B cell (primary cell): ENCODE results near the gene EXOC1. TPM values are rescaled to one million over a fixed set of nuclear protein-coding genes. Genes with fewer than 3 reads are reported as not detected.

Source experiments
- ATAC-seq: fragments of 200-7000 bp; cut with Tn5 transposase; one replicate; pipeline ENCODE4 v1.10.0; 2021; ENCODE audit warnings: low read depth, mild to moderate bottlenecking, moderate number of reproducible peaks, moderate library complexity
- CTCF ChIA-PET: fragments of 350-600 bp; sonication (Branson Sonifier 250); formaldehyde crosslinking; loops from one replicate; lab custom pipeline; 2021; ENCODE audit warnings: antibody characterized with exemption, inconsistent platforms; lab: Charles Lee
- POLR2A ChIA-PET: fragments of 350-600 bp; sonication (Branson Sonifier 250); formaldehyde crosslinking; loops from one replicate; lab custom pipeline; 2021; ENCODE audit warnings: antibody characterized with exemption; lab: Charles Lee
- DNase-seq: peaks from one replicate; pipeline ENCODE4 v3.0.0; 2013
- H2AFZ ChIP-seq: 2 replicates; pipeline ENCODE4 v1.6.1; 2012; ENCODE audit warnings: mild to moderate bottlenecking, low read depth, low read length; ENCODE audit not compliant: insufficient read depth, poor library complexity, severe bottlenecking
- H3K27ac ChIP-seq, 2 donors: 1 replicate in 1 of 2; 2 replicates in 1 of 2; pipeline ENCODE4 v1.5.1; 2012 to 2013; ENCODE audit warnings: low read length in 2 of 2, mild to moderate bottlenecking in 2 of 2, moderate library complexity in 1 of 2
- H3K27me3 ChIP-seq, 4 experiments: fragments of 200-600 bp in 1 of 4; sonication (generic) in 1 of 4; replicated peaks in 1 of 4; 1 replicate in 2 of 4; 2 replicates in 2 of 4; pipeline versions ENCODE4 v1.6.1 to v1.7.0; 2013 to 2016; ENCODE audit warnings: low read length in 3 of 4, mild to moderate bottlenecking in 2 of 4, mixed read lengths in 1 of 4, moderate library complexity in 1 of 4; ENCODE audit not compliant: insufficient read depth in 4 of 4, control insufficient read depth in 3 of 4; ENCODE audit errors: control extremely low read depth in 1 of 4
- H3K36me3 ChIP-seq, 2 experiments: replicated peaks in 1 of 2; 1 replicate in 1 of 2; 2 replicates in 1 of 2; pipeline versions ENCODE4 v1.6.1 to v1.7.1; 2013; ENCODE audit warnings: low read length in 1 of 2; ENCODE audit not compliant: insufficient read depth in 2 of 2, control insufficient read depth in 1 of 2; ENCODE audit errors: control extremely low read depth in 1 of 2, extremely low read depth in 1 of 2
- H3K4me1 ChIP-seq, 2 donors: fragments of 200-600 bp in 1 of 2; sonication (generic) in 1 of 2; 1 replicate in 1 of 2; 2 replicates in 1 of 2; pipeline versions ENCODE4 v1.5.1 to v1.6.1; 2013 to 2017; ENCODE audit warnings: low read length in 2 of 2; ENCODE audit not compliant: control insufficient read depth in 2 of 2, insufficient read depth in 2 of 2
- H3K4me2 ChIP-seq: replicated peaks from 2 replicates; pipeline ENCODE3; 2012; ENCODE audit warnings: mild to moderate bottlenecking, low read depth, low read length; ENCODE audit not compliant: poor library complexity, severe bottlenecking
- H3K4me3 ChIP-seq, 5 experiments: fragments of 200-600 bp in 1 of 5; sonication (generic) in 1 of 5; 1 replicate in 3 of 5; 2 replicates in 2 of 5; pipeline versions ENCODE4 v1.5.1 to v1.7.0; 2011 to 2016; ENCODE audit warnings: low read length in 4 of 5, mild to moderate bottlenecking in 4 of 5, low read depth in 2 of 5, control low read depth in 1 of 5, moderate library complexity in 1 of 5; ENCODE audit not compliant: insufficient read depth in 1 of 5; ENCODE audit errors: control extremely low read depth in 1 of 5, extremely low read depth in 1 of 5
- H3K79me2 ChIP-seq: fragments of 200-600 bp; sonication (generic); one replicate; pipeline ENCODE4 v1.6.0; 2016; ENCODE audit warnings: low read length; ENCODE audit not compliant: control insufficient read depth, insufficient read depth
- H3K9ac ChIP-seq: fragments of 200-600 bp; sonication (generic); 2 replicates; pipeline ENCODE4 v1.6.1; 2017; ENCODE audit warnings: mild to moderate bottlenecking, low read length, moderate library complexity
- H3K9me3 ChIP-seq, 3 donors: one replicate each; pipeline versions ENCODE4 v1.6.1 to v1.7.1; 2013; ENCODE audit warnings: low read length in 2 of 3; ENCODE audit not compliant: control insufficient read depth in 2 of 3, insufficient read depth in 1 of 3; ENCODE audit errors: control extremely low read depth in 1 of 3
- H4K20me1 ChIP-seq: 2 replicates; pipeline ENCODE4 v1.6.0; 2012; ENCODE audit warnings: mild to moderate bottlenecking, low read length; ENCODE audit not compliant: insufficient read depth, control insufficient read depth, poor library complexity, severe bottlenecking
- H3K27ac Mint-ChIP-seq: one replicate; pipeline ENCODE4 v1.8.0; 2021; ENCODE audit warnings: mixed read lengths
- H3K27me3 Mint-ChIP-seq: one replicate; pipeline ENCODE4 v1.8.0; 2021; ENCODE audit warnings: mixed read lengths
- H3K4me1 Mint-ChIP-seq: one replicate; pipeline ENCODE4 v1.8.0; 2021; ENCODE audit warnings: mixed read lengths
- H3K4me3 Mint-ChIP-seq: one replicate; pipeline ENCODE4 v1.8.0; 2021; ENCODE audit warnings: mixed read lengths
- H3K9me3 Mint-ChIP-seq: one replicate; pipeline ENCODE4 v1.8.0; 2022; ENCODE audit warnings: mixed read lengths; ENCODE audit not compliant: insufficient read depth
- EZH2 ChIP-seq: IDR thresholded peaks from 2 replicates; pipeline ENCODE4 v1.6.1; 2012; ENCODE audit warnings: borderline replicate concordance, low read depth, mild to moderate bottlenecking, moderate library complexity, low read length; ENCODE audit not compliant: insufficient read depth, poor library complexity, severe bottlenecking
- WGBS: methylation state at CpG from one replicate; pipeline ENCODE4 v1.1.5; 2013; ENCODE audit warnings: missing lambda C conversion rate; ENCODE audit not compliant: insufficient coverage; 5-methylcytosine and 5-hydroxymethylcytosine counted together
- intact Hi-C: fragments of 100-400 bp; cut with micrococcal nuclease; formaldehyde crosslinking; loops from one replicate; pipeline ENCODE4 v1.10.0; 2022
- polyA plus RNA-seq: library from polyadenylated mRNA; depleted of rRNA; stranded (reverse); fragments of >200 nt; gene quantifications from 2 replicates; pipeline ENCODE4 v1.2.3, GENCODE V29; 2012
- total RNA-seq, 2 donors: library from RNA; stranded (reverse); fragments of 120-200 nt in 1 of 2; gene quantifications; 1 replicate in 1 of 2; 2 replicates in 1 of 2; pipeline versions ENCODE4 v1.2.3 to v1.2.4, GENCODE V29; 2013 to 2022
- TF ChIP-seq, protein P1 (sequence below): fragments of 200-600 bp; IDR thresholded peaks from one replicate; pipeline ENCODE4 v1.8.0; 2022; ENCODE audit warnings: antibody characterized with exemption, mild to moderate bottlenecking

Gene EXOC1
- total and polyA plus RNA-seq, 2 donors (not counting 1 experiment from before 2014, with no cell fraction given): 10.0 to 42.5 TPM

DNA sequence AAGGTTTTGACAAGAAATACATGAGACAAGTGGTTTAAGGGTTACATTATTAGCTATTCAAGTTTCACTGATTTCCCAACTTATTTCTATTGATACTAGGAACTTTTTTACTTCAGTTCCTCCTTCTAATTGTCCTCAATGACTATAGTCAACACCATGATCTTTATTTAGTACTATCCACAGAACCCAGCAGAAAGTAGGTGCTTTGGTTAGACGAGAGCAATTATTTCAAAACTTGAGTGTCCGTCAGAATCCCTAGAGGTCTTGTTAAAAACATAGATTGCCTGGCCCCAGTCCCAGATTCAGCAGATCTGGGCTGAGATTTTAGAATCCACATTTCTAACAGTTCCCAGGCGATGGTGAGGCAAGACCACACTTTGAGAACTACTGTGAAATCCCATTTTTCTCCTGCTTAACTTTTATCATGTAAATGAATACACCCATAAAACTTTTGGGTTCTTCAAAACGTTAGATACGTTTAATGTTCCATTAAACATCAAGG, 17.9 kb downstream of the EXOC1 start:
- Histone ChIP-seq H3K9ac (no peak overlapping the region), H3K79me2 (no peaks in the 10 kb centered on the region), H3K9me3 (no peaks in the 10 kb centered on the region), H3K4me2 (no peak overlapping the region), H3K27me3 (no peaks in the 10 kb centered on the region), H2AFZ (no peak overlapping the region), H3K4me3 (no peak overlapping the region), H3K4me1 (peaks cover 0 to 4% of the 10 kb centered on the region in 2 donors), H3K27ac (no peak overlapping the region), H3K36me3 (peaks cover 11 to 53% of the 10 kb centered on the region in 2 experiments), H4K20me1 (peaks cover 5% of the 10 kb centered on the region)
- Mint-ChIP-seq H3K9me3 (no peaks in the 10 kb centered on the region), H3K27ac (no peak overlapping the region), H3K4me1 (peaks cover 4% of the 10 kb centered on the region), H3K4me3 (no peak overlapping the region), H3K27me3 (no peaks in the 10 kb centered on the region)
- ChIA-PET CTCF (interaction anchor here (0.6 kb wide), 1 partner anchor 84 kb away, joined by 4 read pairs; no protein-coding TSS in a partner anchor), POLR2A (no interaction called here)
- DNase-seq: no peak
- WGBS: 97% methylated on average over 5 of the region's 5 CpGs
- no peak for TF ChIP-seq EZH2
- TF ChIP-seq, protein P1, sequence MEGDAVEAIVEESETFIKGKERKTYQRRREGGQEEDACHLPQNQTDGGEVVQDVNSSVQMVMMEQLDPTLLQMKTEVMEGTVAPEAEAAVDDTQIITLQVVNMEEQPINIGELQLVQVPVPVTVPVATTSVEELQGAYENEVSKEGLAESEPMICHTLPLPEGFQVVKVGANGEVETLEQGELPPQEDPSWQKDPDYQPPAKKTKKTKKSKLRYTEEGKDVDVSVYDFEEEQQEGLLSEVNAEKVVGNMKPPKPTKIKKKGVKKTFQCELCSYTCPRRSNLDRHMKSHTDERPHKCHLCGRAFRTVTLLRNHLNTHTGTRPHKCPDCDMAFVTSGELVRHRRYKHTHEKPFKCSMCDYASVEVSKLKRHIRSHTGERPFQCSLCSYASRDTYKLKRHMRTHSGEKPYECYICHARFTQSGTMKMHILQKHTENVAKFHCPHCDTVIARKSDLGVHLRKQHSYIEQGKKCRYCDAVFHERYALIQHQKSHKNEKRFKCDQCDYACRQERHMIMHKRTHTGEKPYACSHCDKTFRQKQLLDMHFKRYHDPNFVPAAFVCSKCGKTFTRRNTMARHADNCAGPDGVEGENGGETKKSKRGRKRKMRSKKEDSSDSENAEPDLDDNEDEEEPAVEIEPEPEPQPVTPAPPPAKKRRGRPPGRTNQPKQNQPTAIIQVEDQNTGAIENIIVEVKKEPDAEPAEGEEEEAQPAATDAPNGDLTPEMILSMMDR: no peak
- intact Hi-C loops: no loop called here
- no peak for ATAC-seq

DNA sequence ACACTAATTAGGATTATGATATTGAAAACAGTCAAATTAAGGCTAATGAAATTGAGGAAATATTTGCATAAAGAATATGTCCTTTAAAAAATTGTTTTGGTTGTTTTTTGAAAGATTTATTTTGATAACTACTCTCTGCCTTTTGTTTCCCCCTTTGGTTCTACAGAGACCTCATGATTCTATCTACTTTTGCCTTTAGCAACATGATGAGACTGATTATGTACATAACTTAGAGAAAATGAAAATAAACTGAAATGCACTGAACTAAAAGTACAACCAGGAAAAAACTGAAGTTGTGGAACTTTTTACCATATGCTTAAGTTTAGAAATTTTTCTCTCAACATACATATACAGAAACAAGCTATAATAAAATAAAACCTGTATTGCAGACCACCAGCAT, 21.4 kb downstream of the EXOC1 start:
- ChIA-PET CTCF (no interaction called here), POLR2A (no interaction called here)
- H3K27me3 ChIP-seq: no peaks in the 10 kb centered on the region
- no peaks in the 10 kb centered on the region for H3K4me1 Mint-ChIP-seq
- H3K9ac ChIP-seq: no peak overlapping the region
- no peak overlapping the region for H3K4me3 Mint-ChIP-seq
- peaks cover 10 to 59% of the 10 kb centered on the region in 2 experiments for H3K36me3 ChIP-seq
- no peaks in the 10 kb centered on the region for H4K20me1 ChIP-seq
- H3K9me3 ChIP-seq: no peaks in the 10 kb centered on the region
- ATAC-seq: no peak
- H3K27ac Mint-ChIP-seq: no peak overlapping the region
- no peaks in the 10 kb centered on the region for H3K9me3 Mint-ChIP-seq
- no peak overlapping the region for H3K4me3 ChIP-seq
- H2AFZ ChIP-seq: no peak overlapping the region
- no peaks in the 10 kb centered on the region for H3K27me3 Mint-ChIP-seq
- H3K27ac ChIP-seq: no peak overlapping the region
- TF ChIP-seq, protein P1: no peak
- TF ChIP-seq EZH2: no peak
- intact Hi-C loops: no loop called here
- no peak for DNase-seq
- H3K4me1 ChIP-seq: no peaks in the 10 kb centered on the region
- H3K79me2 ChIP-seq: no peaks in the 10 kb centered on the region
- H3K4me2 ChIP-seq: no peak overlapping the region
